ENCODE data around the gene DGKA.

DGKA gene

GRCh38 chr12:55926738-55927587, 4.0 kb upstream of the DGKA start (continued):
- peak; percentile 21; the same call in 1 of the 2 replicates for TF ChIP-seq ZNF398 (tag by site-specific recombination; IDR thresholded peaks at IDR 0.05)
- TF ChIP-seq ZNF362 (tag by site-specific recombination; IDR thresholded peaks at IDR 0.05), result no peak
- no peak for TF ChIP-seq ZNF548 (tag by site-specific recombination; IDR thresholded peaks at IDR 0.05)
- TF ChIP-seq, protein P1, sequence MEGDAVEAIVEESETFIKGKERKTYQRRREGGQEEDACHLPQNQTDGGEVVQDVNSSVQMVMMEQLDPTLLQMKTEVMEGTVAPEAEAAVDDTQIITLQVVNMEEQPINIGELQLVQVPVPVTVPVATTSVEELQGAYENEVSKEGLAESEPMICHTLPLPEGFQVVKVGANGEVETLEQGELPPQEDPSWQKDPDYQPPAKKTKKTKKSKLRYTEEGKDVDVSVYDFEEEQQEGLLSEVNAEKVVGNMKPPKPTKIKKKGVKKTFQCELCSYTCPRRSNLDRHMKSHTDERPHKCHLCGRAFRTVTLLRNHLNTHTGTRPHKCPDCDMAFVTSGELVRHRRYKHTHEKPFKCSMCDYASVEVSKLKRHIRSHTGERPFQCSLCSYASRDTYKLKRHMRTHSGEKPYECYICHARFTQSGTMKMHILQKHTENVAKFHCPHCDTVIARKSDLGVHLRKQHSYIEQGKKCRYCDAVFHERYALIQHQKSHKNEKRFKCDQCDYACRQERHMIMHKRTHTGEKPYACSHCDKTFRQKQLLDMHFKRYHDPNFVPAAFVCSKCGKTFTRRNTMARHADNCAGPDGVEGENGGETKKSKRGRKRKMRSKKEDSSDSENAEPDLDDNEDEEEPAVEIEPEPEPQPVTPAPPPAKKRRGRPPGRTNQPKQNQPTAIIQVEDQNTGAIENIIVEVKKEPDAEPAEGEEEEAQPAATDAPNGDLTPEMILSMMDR (tag by site-specific recombination; IDR thresholded peaks at IDR 0.05), result peak; percentile 91
- peak; percentile 85 for TF ChIP-seq GLIS2 (tag by site-specific recombination; IDR thresholded peaks at IDR 0.05)
- peak; percentile 42; the same call in 1 of the 2 replicates for TF ChIP-seq ZNF558 (tag by site-specific recombination; IDR thresholded peaks at IDR 0.05)
- peak; percentile 57; the same call in 1 of the 2 replicates for TF ChIP-seq ZNF2 (tag by site-specific recombination; IDR thresholded peaks at IDR 0.05)
- TF ChIP-seq ZNF610 (tag by site-specific recombination; IDR thresholded peaks at IDR 0.05; ENCODE audit: borderline replicate concordance), result 0 out of 2 replicates have a peak, but pooled peaks have one; percentile 10
- no peak for TF ChIP-seq ZSCAN16 (tag by site-specific recombination; IDR thresholded peaks at IDR 0.05)
- TF ChIP-seq ZNF621 (tag by site-specific recombination; IDR thresholded peaks at IDR 0.05), result no peak
- TF ChIP-seq ZBTB21 (tag by site-specific recombination; IDR thresholded peaks at IDR 0.05), result no peak
- TF ChIP-seq ZNF174 (tag by site-specific recombination; IDR thresholded peaks at IDR 0.05), result no peak
- TF ChIP-seq, protein P2, sequence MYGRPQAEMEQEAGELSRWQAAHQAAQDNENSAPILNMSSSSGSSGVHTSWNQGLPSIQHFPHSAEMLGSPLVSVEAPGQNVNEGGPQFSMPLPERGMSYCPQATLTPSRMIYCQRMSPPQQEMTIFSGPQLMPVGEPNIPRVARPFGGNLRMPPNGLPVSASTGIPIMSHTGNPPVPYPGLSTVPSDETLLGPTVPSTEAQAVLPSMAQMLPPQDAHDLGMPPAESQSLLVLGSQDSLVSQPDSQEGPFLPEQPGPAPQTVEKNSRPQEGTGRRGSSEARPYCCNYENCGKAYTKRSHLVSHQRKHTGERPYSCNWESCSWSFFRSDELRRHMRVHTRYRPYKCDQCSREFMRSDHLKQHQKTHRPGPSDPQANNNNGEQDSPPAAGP (tag by site-specific recombination; IDR thresholded peaks at IDR 0.05), result 0 out of 2 replicates have a peak, but pooled peaks have one; percentile 59
- TF ChIP-seq ZNF707 (tag by site-specific recombination; IDR thresholded peaks at IDR 0.05), result no peak
- no peak for TF ChIP-seq ZNF423 (tag by site-specific recombination; IDR thresholded peaks at IDR 0.05)
- no peak for TF ChIP-seq ZFP41 (tag by site-specific recombination; IDR thresholded peaks at IDR 0.05; ENCODE audit: borderline replicate concordance)
- no peak for TF ChIP-seq HOXA7 (CRISPR knock-in tag; IDR thresholded peaks at IDR 0.05; ENCODE audit: borderline replicate concordance)
- no peak for TF ChIP-seq ZNF488 (tag by site-specific recombination; IDR thresholded peaks at IDR 0.05)
- no peak for TF ChIP-seq MEIS1 (CRISPR knock-in tag; IDR thresholded peaks at IDR 0.05; ENCODE audit: borderline replicate concordance)
- no peak for TF ChIP-seq ZNF266 (tag by site-specific recombination; IDR thresholded peaks at IDR 0.05; ENCODE audit: low read depth)
- no peak for TF ChIP-seq ZNF571 (tag by site-specific recombination; IDR thresholded peaks at IDR 0.05)
- TF ChIP-seq ZNF76 (tag by site-specific recombination; IDR thresholded peaks at IDR 0.05; ENCODE audit: borderline replicate concordance, low read depth), result no peak
- TF ChIP-seq ZNF302 (tag by site-specific recombination; IDR thresholded peaks at IDR 0.05; ENCODE audit: low read depth), result no peak
- TF ChIP-seq ZNF529 (tag by site-specific recombination; IDR thresholded peaks at IDR 0.05; ENCODE audit: insufficient replicate concordance), result no peak
- TF ChIP-seq GLI4 (tag by site-specific recombination; IDR thresholded peaks at IDR 0.05), result no peak
- TF ChIP-seq ZNF629 (tag by site-specific recombination; IDR thresholded peaks at IDR 0.05), result peak; percentile 66
- TF ChIP-seq, protein P3, sequence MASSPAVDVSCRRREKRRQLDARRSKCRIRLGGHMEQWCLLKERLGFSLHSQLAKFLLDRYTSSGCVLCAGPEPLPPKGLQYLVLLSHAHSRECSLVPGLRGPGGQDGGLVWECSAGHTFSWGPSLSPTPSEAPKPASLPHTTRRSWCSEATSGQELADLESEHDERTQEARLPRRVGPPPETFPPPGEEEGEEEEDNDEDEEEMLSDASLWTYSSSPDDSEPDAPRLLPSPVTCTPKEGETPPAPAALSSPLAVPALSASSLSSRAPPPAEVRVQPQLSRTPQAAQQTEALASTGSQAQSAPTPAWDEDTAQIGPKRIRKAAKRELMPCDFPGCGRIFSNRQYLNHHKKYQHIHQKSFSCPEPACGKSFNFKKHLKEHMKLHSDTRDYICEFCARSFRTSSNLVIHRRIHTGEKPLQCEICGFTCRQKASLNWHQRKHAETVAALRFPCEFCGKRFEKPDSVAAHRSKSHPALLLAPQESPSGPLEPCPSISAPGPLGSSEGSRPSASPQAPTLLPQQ (tag by site-specific recombination; IDR thresholded peaks at IDR 0.05), result no peak; the same call in 1 of the 2 replicates
- TF ChIP-seq ZNF785 (tag by site-specific recombination; IDR thresholded peaks at IDR 0.05), result no peak
- peak; percentile 98 for TF ChIP-seq ZBTB7A (tag by site-specific recombination; IDR thresholded peaks at IDR 0.05; ENCODE audit: low read depth)
- no peak for TF ChIP-seq SCRT2 (tag by site-specific recombination; IDR thresholded peaks at IDR 0.05)
- TF ChIP-seq ZNF555 (tag by site-specific recombination; conservative IDR thresholded peaks at IDR 0.05), result no peak
- no peak; the same call in none of the 2 replicates for TF ChIP-seq ZFP37 (tag by site-specific recombination; IDR thresholded peaks at IDR 0.05)
- no peak for TF ChIP-seq ZNF350 (tag by site-specific recombination; IDR thresholded peaks at IDR 0.05)
